GM19397 (cell line): ENCODE results near the gene CCDC154.
"Not testable (repeated sequence)": the region's sequence is repeated elsewhere in the genome, so short reads cannot be mapped to it uniquely, and the experiment has no call there.

Source experiments
- ATAC-seq: cut with Tn5 transposase; IDR thresholded peaks from one replicate; pipeline ENCODE4 v1.9.1; 2021; ENCODE audit warnings: mild to moderate bottlenecking, moderate library complexity; ENCODE audit not compliant: unreplicated experiment

The CCDC154 gene

GRCh38 chr16:1455190-1456171 lies 11.1 kb upstream of the CCDC154 start:
- ATAC-seq = no peak

- no peak for ATAC-seq
These were observed 10.2 kb upstream of the CCDC154 start for GRCh38 chr16:1454561-1454960.

- no peak for ATAC-seq
These were observed 9.0 kb upstream of the CCDC154 start for GRCh38 chr16:1453316-1453715.

- no peak for ATAC-seq
These were observed 8.2 kb upstream of the CCDC154 start for GRCh38 chr16:1452530-1452929.

DNA sequence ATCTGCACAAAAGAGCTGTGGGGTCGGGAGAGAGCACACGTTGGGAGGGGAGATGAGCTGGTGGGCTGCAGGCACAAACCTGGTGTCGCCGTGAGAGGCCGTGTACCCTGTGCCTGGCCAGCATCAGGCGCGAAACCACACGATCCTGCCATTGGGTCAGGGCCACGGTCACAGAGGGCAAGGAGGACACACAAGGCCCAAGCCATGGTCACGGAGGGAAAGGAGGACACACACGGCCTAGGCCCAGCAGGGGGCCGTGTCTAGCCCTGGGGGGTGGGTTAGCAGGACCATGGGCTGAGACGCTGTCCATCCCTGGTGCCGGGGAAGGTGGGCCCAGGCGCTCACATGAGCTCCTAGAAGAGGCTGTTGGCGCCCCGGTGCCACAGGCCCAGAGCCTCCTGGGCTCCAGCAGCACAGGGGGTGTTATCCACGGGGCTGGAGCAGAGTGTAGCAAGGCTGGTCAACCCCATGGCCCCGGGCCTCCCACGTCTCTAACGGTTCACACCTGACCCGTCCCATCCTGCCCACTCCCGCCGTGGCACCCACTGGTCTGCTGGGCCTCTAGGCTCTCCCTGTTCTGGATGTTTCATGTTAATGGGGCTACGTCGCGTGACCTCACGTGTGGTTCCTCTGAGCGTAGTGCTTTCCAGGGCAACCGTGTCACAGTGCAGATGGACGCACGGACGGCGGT lies 7.5 kb upstream of the CCDC154 start:
- ATAC-seq = no peak

DNA sequence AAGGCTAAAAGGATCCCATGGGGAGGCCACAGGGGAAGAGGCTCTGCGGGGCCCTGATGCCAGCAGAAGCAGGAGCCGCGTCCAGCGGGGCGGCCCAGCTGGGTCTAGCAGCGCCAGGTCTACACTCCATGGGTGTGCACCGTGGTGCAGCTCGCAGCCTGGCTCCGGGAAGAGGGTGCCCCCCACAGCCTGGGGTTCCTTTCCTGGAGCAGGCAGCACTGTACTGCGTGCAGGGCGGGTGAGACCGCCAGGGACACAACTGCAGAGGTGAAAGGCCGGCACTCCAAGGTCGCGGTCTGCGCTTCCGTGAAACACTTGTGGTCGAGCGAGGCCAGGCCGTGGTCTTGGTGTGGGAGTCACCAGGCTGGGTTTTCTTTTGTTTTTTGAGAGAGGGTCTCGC lies 6.5 kb upstream of the CCDC154 start:
- ATAC-seq = no peak

GRCh38 chr16:1450218-1450617 lies 5.9 kb upstream of the CCDC154 start:
- no peak for ATAC-seq

DNA sequence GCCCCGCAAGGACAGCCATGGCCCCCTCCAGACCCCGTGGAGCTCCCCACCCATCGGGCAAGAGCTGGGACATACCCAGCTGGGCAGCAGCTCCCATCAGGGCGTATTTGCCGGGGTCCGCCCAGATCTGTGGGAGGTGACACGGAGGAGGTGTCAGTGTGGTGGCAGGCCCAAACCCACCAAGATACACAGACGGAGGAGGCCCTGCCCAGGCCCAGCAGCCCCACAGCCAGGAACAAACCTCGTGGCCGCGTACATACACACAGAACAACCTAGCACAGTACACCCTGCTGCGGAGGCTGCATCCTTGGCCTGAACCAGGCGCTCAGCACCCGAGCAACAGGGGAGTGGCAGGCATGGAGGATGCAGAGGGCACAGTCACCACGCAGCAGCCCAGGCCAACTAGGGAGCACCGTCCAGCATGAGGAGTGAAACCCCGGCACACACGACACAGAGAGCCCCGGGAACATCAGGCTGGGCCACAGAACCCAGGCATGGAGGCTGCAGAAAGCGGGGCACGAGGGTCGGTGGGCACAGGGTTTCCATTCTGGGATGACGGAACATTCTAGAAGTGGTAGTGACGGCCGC lies 4.9 kb upstream of the CCDC154 start:
- no peak for ATAC-seq

GRCh38 chr16:1448536-1449116 lies 4.3 kb upstream of the CCDC154 start:
- ATAC-seq = no peak

DNA sequence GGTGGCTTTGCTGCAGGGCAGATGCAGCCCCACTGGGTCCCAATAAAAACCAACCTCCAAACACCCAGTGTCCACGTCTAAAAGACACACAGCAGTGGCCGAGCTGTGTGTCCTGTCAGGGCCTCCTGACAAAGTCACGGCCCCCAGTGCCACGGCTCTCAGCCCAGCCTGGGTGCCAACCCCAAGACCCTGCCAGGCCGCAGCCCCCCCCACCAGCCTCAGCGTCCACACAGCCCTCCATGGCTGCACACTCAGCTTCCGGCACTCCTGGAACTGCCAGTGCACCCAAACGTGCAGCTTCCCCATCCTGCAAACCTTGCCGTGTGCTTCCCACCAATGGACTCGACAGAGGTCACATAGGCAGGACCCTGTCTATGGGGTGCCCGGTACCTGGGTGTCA lies 3.6 kb upstream of the CCDC154 start:
- no peak for ATAC-seq

- no peak for ATAC-seq
These were observed 2.1 kb upstream of the CCDC154 start for GRCh38 chr16:1446296-1447080.

DNA sequence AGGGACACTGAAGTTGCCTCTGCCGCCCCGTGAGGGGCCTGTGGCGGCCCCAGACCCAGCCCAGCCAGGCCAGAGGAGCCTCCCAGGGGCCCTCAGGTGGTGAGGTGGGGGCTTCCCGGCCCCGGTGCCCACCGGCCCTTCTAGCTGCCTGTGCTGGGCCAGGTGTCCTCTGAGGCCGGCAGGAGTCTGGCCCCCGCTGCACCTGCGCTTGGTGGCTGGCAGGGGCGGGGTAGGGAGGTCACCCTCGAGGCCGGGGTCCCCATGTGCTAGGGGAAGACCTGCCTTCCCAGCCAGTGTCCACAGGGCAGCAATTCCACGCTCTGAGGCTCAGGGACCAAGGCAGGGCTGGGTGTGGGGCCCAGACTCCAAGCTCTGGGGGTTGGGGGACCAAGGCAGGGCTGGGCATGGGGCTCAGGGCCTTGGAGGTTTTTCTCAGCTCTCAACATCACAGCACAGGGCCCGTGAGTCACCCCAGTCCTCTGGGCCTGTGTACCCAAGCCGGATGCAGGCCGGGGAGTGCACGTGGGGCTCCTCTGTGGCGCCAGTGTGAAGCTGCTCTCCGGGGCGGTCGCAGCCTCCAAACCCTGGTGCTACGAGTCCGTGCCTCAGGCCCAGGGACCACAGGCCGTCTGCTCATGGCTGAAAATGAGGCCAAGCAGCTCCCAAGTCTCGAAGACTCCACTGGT lies 1.3 kb upstream of the CCDC154 start:
- no peak for ATAC-seq

DNA sequence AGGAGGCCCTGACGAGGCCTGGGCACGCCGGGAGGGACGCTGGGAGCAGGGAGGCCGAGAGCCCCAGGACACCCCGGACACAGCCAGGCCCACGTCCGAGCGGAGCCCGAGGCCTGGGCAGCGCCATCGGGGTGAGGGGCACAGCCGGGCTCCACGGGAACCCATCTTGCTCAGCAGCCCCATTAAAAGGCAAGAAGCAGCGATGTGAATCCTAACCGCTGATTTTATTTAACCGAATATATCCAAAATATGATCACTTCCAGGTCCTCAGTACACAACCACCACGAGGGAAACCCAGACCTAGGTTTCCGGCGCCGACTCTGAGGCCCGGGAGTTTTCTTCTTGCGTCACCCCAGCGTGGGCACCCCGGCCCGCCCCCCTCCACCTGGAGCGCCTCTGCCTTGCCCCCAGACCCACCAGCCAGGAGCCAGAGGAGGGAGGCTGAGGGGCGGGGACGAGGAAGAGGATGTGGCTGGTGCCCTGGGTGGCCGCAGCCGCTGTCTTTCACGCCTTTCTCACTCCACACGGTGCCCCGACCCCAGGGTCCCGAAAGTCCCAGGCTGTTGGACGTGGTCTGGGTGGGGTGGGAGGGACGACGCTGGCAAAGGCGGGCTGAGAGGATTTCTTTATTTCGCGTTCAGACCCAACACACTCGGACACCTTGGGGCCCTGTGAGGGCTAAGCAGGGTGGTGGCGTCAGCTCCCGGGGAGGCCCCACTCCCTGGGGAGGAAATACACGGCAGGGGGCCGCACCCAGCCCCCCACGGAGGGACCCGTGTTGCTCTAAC lies 568 bp upstream of the CCDC154 start:
- ATAC-seq = no peak

DNA sequence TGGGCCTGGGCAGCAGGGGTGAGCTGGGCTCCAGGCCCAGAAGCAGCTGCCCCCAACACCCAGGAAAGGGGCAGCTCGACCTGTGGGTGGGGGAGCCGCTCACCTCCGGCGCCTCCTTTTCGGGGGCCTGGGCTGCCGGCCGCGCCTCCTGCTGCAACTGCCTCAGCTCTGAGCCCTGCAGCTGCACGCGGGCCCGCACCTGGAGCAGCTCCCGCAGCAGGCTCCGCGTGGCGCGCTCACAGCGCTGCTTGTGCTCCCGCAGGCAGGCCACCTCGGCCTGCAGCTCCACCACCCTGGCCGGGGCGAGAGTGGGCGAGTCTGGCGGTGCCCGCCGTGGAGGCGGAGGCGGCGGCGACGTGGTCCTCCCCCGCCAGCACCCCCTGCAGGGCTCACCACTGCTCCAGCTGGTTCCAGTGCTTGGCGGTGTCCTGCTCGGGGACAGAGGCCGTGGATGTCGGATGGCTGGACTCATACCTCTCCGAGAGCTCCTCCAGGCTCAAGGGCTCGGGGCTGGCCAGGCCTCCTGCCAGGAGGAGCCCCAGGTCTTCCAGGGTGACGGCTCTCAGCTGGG lies 868 bp downstream of the CCDC154 start:
- ATAC-seq = no peak

DNA sequence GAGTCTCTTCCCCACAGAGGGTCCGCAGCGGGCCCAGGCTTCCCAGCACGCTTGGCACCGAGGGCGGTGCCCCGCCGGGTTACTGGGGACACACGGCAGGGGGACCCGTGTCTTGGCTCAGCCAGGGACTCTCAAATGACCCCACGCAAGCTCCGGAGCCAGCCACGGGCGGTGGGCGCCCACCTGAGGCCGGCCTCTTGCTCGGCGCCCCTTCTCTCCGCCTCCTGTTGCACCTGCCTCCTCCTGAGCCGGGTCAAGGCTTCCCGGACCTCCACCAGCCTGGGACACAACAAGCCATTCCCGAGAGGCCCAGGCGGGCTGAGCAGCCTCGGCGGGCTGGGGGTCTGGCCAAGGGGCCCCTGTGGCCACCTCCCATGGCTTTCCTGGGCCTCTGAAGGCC lies 1.7 kb downstream of the CCDC154 start:
- no peak for ATAC-seq

DNA sequence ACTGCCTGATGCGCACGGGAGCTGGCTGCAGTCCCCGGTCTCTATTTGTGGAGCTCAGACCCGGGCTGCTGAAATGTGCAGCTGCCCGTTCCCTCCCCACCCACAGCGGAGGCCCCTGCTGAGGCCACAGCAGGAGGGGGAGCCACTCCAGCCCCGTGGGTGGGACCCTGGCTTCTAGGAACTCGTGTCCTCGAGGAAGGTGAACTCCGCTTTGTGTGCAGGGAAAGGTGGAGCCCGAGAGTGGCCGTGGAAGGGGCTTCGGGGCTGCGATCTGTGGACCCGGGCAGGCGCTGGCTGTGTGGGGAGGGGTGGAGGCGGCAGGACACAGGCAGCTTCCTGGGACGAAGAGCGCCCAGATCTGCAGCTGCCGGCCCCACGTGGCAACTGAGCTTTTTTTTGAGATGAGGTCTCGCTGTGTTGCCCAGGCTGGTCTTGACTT lies 2.9 kb downstream of the CCDC154 start:
- ATAC-seq = no peak

DNA sequence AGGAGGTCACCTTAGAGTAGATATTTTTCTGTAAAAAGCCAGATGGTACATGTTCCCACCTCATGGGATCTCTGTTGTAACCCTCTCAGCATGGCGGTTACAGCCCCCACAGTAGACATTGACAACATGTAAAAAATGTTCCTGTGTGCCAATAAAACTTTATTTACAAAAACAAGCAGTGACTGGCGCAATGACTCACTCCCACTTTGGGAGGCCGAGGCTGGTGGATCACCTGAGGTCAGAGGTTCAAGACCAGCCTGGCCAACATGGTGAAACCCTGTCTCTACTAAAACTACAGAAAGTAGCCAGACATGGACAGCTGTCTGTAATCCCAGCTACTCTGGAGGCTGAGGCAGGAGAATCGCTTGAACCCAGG lies 4.7 kb downstream of the CCDC154 start:
- not testable (repeated sequence) for ATAC-seq

DNA sequence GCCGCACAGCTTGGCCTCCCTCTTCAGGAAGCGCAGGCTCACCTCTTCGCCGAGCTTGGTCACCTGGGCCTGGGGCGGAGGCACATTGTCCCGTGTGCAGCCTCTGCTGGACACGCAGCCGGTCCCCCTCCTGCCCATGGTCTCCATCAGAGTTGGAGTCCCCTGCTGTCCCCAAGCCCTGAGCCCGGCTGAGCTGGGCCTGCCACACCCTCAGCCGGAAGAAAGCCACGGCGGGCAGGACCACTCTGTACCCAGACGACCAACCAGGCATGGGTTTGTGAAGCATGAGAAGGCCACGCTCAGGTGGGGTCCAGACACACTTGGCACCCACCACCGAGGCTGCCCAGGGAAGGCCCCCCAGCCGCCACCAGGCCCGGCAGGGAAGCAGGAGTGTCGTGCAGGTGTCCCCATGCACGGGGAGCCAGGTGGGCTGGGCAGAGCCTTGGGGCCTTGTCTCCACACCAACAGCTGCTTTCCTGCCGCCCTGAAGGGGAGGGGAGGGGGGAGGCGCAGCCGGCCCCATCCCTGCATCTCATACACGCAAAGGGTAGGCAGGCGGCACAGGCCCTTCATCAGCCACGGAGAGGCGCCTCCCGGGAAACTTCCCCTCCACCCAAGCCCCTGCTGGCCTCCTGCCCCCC lies 5.2 kb downstream of the CCDC154 start:
- ATAC-seq = no peak
